ENCODE results near the gene CD5L. TPM values are rescaled to one million over a fixed set of nuclear protein-coding genes. Genes with fewer than 3 reads are reported as not detected.

CD5L gene
- total and polyA plus RNA-seq, 2 of the 13 experiments (the other 11 are each of a cell fraction or from before 2014, with no cell fraction given), result not detected

DNA sequence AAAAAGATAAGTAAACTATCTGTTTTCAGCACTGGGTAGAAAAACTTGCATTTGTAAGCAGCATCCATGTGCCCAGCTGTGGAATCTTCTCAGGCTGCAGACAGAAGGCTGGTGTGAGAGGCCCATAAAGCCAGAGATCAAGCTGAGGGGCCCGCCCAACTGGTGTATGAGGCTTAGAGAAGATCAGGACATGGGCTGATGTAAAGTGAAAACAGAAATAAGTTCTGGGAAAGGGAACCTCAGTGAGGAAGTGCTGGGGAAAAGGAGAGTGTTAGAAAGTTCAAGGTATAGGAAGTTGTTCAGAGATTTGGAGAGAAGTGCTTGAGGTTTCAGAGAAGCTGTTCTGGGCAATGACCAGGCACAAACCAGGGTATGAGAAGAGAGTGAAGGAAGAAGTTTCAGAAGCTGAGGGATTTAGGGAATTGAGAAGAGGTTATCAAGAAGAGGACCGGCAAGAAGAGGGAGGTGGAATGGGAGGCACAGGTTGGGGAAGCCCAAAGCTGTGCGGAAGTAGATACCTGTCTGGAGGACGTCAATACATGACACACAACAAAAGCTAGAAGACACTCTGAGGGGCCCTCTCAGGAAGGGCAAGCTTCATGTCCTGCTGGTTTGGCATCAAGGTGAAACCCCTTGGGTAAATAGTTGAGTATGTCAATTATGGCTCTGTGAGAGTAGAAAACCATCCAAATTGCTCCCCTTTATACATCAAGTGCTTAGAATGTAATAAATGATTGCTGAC is 2.7 kb upstream of the CD5L start:
- no TSS peak for BruUV-seq (replicated peaks)
- CTCF ChIA-PET (ENCODE audit: low intra/inter-chr PET ratio, low total read pairs), result no interaction called here
- Histone ChIP-seq H3K27me3 (ENCODE audit: control insufficient read depth in 1 of 2, insufficient read depth in 2 of 2, low read length in 2 of 2) (no peaks in the 10 kb centered on the region), H3K79me2 (ENCODE audit: insufficient read depth, low read length) (no peaks in the 10 kb centered on the region), H3K4me3 (replicated peaks in 1 of 3; ENCODE audit: insufficient read depth in 1 of 3, low read depth in 2 of 3, low read length in 3 of 3) (no peak overlapping the region), H3K27ac (ENCODE audit: extremely low read length, insufficient read depth, low read length) (no peak overlapping the region), H3K9ac (ENCODE audit: insufficient read depth, low read depth, low read length) (no peak overlapping the region), H3K9me3 (ENCODE audit: low read length) (no peaks in the 10 kb centered on the region), H3K4me2 (ENCODE audit: low read depth, low read length) (no peak overlapping the region), H2AFZ (ENCODE audit: low read length) (no peak overlapping the region), H3K36me3 (replicated peaks in 1 of 2; ENCODE audit: control insufficient read depth in 1 of 2, insufficient read depth in 2 of 2, low read length in 2 of 2) (no peaks in the 10 kb centered on the region), H3K4me1 (ENCODE audit: insufficient read depth, low read length) (no peaks in the 10 kb centered on the region), H4K20me1 (ENCODE audit: insufficient read depth, low read length) (no peaks in the 10 kb centered on the region)
- TF ChIP-seq CREB1 (IDR thresholded peaks at IDR 0.05) (no peak), CREB1 (CRISPR knock-in tag; IDR thresholded peaks at IDR 0.05) (no peak), GABPA (IDR thresholded peaks at IDR 0.05; ENCODE audit: low read depth, low read length) (no peak), GABPA (CRISPR knock-in tag; IDR thresholded peaks at IDR 0.05; ENCODE audit: low read depth) (no peak), ZFP1 (CRISPR knock-in tag; IDR thresholded peaks at IDR 0.05) (no peak), ZNF883 (CRISPR knock-in tag; IDR thresholded peaks at IDR 0.05; ENCODE audit: not compliant biosample characterization) (no peak), MAFF (IDR thresholded peaks at IDR 0.05; ENCODE audit: low read depth, low read length) (peak; percentile 46; the same call in 1 of the 2 replicates), MAFK (conservative IDR thresholded peaks at IDR 0.05 in 1 of 2, IDR thresholded peaks at IDR 0.05 in 1 of 2; ENCODE audit: low read length in 2 of 2) (peak in 1 of 2 experiments; percentile 74; a peak in 2 of 4 replicates), ZNF775 (CRISPR knock-in tag; IDR thresholded peaks at IDR 0.05; ENCODE audit: borderline replicate concordance) (no peak)
- in situ Hi-C loops (cut with HindIII; ENCODE audit: extremely low pct_ligation_motif_present, low pct_unique_long_range_greater_than_20kb), result no loop called here
- intact Hi-C loops (cut with micrococcal nuclease; ENCODE audit: unreplicated experiment), result no loop called here
- POLR2A ChIA-PET, result no interaction called here
- DNase-seq (ENCODE audit: low spot score) (no peak), FAIRE-seq (no peak), ATAC-seq (no peak)
- 26% methylated on average over 4 of the region's 4 CpGs for WGBS (ENCODE audit: low lambda C conversion rate)

- DNase-seq (ENCODE audit: low spot score) (no peak), ATAC-seq (no peak), FAIRE-seq (no peak)
- Histone ChIP-seq H3K36me3 (replicated peaks in 1 of 2; ENCODE audit: control insufficient read depth in 1 of 2, insufficient read depth in 2 of 2, low read length in 2 of 2) (no peaks in the 10 kb centered on the region), H3K4me1 (ENCODE audit: insufficient read depth, low read length) (no peaks in the 10 kb centered on the region), H3K4me2 (ENCODE audit: low read depth, low read length) (no peak overlapping the region), H3K27me3 (ENCODE audit: control insufficient read depth in 1 of 2, insufficient read depth in 2 of 2, low read length in 2 of 2) (no peaks in the 10 kb centered on the region), H3K4me3 (replicated peaks in 1 of 3; ENCODE audit: insufficient read depth in 1 of 3, low read depth in 2 of 3, low read length in 3 of 3) (no peak overlapping the region), H3K9me3 (ENCODE audit: low read length) (no peaks in the 10 kb centered on the region), H3K79me2 (ENCODE audit: insufficient read depth, low read length) (no peaks in the 10 kb centered on the region), H2AFZ (ENCODE audit: low read length) (no peak overlapping the region), H3K9ac (ENCODE audit: insufficient read depth, low read depth, low read length) (no peak overlapping the region), H3K27ac (ENCODE audit: extremely low read length, insufficient read depth, low read length) (no peak overlapping the region), H4K20me1 (ENCODE audit: insufficient read depth, low read length) (no peaks in the 10 kb centered on the region)
- in situ Hi-C loops (cut with HindIII; ENCODE audit: extremely low pct_ligation_motif_present, low pct_unique_long_range_greater_than_20kb) (no loop called here), intact Hi-C loops (cut with micrococcal nuclease; ENCODE audit: unreplicated experiment) (no loop called here)
- WGBS (ENCODE audit: low lambda C conversion rate), result 0% methylated on average over 1 of the region's 1 CpG
- no TSS peak for BruUV-seq (replicated peaks)
- POLR2A ChIA-PET, result no interaction called here
- CTCF ChIA-PET (ENCODE audit: low intra/inter-chr PET ratio, low total read pairs), result no interaction called here
- TF ChIP-seq, protein P1, sequence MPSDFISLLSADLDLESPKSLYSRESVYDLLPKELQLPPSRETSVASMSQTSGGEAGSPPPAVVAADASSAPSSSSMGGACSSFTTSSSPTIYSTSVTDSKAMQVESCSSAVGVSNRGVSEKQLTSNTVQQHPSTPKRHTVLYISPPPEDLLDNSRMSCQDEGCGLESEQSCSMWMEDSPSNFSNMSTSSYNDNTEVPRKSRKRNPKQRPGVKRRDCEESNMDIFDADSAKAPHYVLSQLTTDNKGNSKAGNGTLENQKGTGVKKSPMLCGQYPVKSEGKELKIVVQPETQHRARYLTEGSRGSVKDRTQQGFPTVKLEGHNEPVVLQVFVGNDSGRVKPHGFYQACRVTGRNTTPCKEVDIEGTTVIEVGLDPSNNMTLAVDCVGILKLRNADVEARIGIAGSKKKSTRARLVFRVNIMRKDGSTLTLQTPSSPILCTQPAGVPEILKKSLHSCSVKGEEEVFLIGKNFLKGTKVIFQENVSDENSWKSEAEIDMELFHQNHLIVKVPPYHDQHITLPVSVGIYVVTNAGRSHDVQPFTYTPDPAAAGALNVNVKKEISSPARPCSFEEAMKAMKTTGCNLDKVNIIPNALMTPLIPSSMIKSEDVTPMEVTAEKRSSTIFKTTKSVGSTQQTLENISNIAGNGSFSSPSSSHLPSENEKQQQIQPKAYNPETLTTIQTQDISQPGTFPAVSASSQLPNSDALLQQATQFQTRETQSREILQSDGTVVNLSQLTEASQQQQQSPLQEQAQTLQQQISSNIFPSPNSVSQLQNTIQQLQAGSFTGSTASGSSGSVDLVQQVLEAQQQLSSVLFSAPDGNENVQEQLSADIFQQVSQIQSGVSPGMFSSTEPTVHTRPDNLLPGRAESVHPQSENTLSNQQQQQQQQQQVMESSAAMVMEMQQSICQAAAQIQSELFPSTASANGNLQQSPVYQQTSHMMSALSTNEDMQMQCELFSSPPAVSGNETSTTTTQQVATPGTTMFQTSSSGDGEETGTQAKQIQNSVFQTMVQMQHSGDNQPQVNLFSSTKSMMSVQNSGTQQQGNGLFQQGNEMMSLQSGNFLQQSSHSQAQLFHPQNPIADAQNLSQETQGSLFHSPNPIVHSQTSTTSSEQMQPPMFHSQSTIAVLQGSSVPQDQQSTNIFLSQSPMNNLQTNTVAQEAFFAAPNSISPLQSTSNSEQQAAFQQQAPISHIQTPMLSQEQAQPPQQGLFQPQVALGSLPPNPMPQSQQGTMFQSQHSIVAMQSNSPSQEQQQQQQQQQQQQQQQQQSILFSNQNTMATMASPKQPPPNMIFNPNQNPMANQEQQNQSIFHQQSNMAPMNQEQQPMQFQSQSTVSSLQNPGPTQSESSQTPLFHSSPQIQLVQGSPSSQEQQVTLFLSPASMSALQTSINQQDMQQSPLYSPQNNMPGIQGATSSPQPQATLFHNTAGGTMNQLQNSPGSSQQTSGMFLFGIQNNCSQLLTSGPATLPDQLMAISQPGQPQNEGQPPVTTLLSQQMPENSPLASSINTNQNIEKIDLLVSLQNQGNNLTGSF (CRISPR knock-in tag; IDR thresholded peaks at IDR 0.05), result no peak
- TF ChIP-seq ZNF337 (CRISPR knock-in tag; IDR thresholded peaks at IDR 0.05; ENCODE audit: borderline replicate concordance, low read depth) (no peak), CHD2 (IDR thresholded peaks at IDR 0.05; ENCODE audit: low read depth, low read length) (no peak)
- TF ChIP-seq, protein P2, sequence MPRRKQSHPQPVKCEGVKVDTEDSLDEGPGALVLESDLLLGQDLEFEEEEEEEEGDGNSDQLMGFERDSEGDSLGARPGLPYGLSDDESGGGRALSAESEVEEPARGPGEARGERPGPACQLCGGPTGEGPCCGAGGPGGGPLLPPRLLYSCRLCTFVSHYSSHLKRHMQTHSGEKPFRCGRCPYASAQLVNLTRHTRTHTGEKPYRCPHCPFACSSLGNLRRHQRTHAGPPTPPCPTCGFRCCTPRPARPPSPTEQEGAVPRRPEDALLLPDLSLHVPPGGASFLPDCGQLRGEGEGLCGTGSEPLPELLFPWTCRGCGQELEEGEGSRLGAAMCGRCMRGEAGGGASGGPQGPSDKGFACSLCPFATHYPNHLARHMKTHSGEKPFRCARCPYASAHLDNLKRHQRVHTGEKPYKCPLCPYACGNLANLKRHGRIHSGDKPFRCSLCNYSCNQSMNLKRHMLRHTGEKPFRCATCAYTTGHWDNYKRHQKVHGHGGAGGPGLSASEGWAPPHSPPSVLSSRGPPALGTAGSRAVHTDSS (CRISPR knock-in tag; conservative IDR thresholded peaks at IDR 0.05), result no peak
Measured at GRCh38 chr1:157842939-157843338, 1.3 kb upstream of the CD5L start.

Data from HepG2 (cell line).